Chondrocyte (in vitro differentiated cells): ENCODE measurements around the gene MRPL47. TPM values are rescaled to one million over a fixed set of nuclear protein-coding genes. Genes with fewer than 3 reads are reported as not detected.

ENCODE experiments used
- DNase-seq: peaks from one replicate; pipeline ENCODE4 v3.0.0; 2021; ENCODE audit warnings: mixed read lengths, low spot score
- H3K27ac Mint-ChIP-seq: one replicate; pipeline ENCODE4 v1.8.0; 2021; ENCODE audit warnings: mild to moderate bottlenecking, moderate library complexity, mixed read lengths; ENCODE audit not compliant: unreplicated experiment
- H3K27me3 Mint-ChIP-seq: 2 replicates; pipeline ENCODE4 v1.8.0; 2021; ENCODE audit warnings: low read depth, mixed read lengths
- H3K36me3 Mint-ChIP-seq: 2 replicates; pipeline ENCODE4 v1.8.0; 2021; ENCODE audit warnings: low read depth, mixed read lengths
- H3K4me1 Mint-ChIP-seq: 2 replicates; pipeline ENCODE4 v1.8.0; 2021; ENCODE audit warnings: low read depth, mild to moderate bottlenecking, mixed read lengths
- H3K4me3 Mint-ChIP-seq: one replicate; pipeline ENCODE4 v1.8.0; 2021; ENCODE audit warnings: mild to moderate bottlenecking, moderate library complexity, mixed read lengths; ENCODE audit not compliant: unreplicated experiment
- H3K9me3 Mint-ChIP-seq: 2 replicates; pipeline ENCODE4 v1.8.0; 2021; ENCODE audit warnings: low read depth, mixed read lengths
- CTCF ChIP-seq: fragments of 200-600 bp; sonication (generic); IDR thresholded peaks from 2 replicates; pipeline ENCODE4 v1.5.0; 2021; ENCODE audit warnings: antibody characterized with exemption, mild to moderate bottlenecking, moderate library complexity
- total RNA-seq: library from RNA; stranded (reverse); gene quantifications from 3 replicates; pipeline ENCODE4 v1.2.1, GENCODE V29; 2021

The MRPL47 gene
- total RNA-seq, 1 donor from 2014 or later = 34.0 TPM

GRCh38 chr3:179544981-179545645, 59.3 kb downstream of the MRPL47 start:
- H3K9me3 Mint-ChIP-seq = no peaks in the 10 kb centered on the region
- no peaks in the 10 kb centered on the region for H3K27me3 Mint-ChIP-seq
- no peaks in the 10 kb centered on the region for H3K36me3 Mint-ChIP-seq
- no peak for DNase-seq
- H3K27ac Mint-ChIP-seq = peak overlapping the region; percentile 85
- no peak overlapping the region for H3K4me3 Mint-ChIP-seq
- no peak for TF ChIP-seq CTCF
- peaks cover 3% of the 10 kb centered on the region for H3K4me1 Mint-ChIP-seq

- Mint-ChIP-seq H3K4me1 (peaks cover 3% of the 10 kb centered on the region), H3K9me3 (no peaks in the 10 kb centered on the region), H3K4me3 (no peak overlapping the region), H3K27me3 (no peaks in the 10 kb centered on the region), H3K36me3 (no peaks in the 10 kb centered on the region), H3K27ac (no peak overlapping the region)
- no peak for TF ChIP-seq CTCF
- DNase-seq = no peak
Measured at GRCh38 chr3:179542375-179542774, 62.1 kb downstream of the MRPL47 start.

GRCh38 chr3:179541596-179541995, 62.8 kb downstream of the MRPL47 start:
- Mint-ChIP-seq H3K4me1 (peaks cover 3% of the 10 kb centered on the region), H3K27me3 (no peaks in the 10 kb centered on the region), H3K4me3 (no peak overlapping the region), H3K27ac (no peak overlapping the region), H3K9me3 (no peaks in the 10 kb centered on the region), H3K36me3 (no peaks in the 10 kb centered on the region)
- no peak for DNase-seq
- TF ChIP-seq CTCF = no peak

GRCh38 chr3:179541094-179541493, 63.3 kb downstream of the MRPL47 start:
- Mint-ChIP-seq H3K4me1 (peaks cover 3% of the 10 kb centered on the region), H3K36me3 (no peaks in the 10 kb centered on the region), H3K4me3 (no peak overlapping the region), H3K9me3 (no peaks in the 10 kb centered on the region), H3K27ac (no peak overlapping the region), H3K27me3 (no peaks in the 10 kb centered on the region)
- no peak for TF ChIP-seq CTCF
- no peak for DNase-seq

Other genes starting within 250 kb of the MRPL47 start
- 73.8 to 77.6 TPM (median 75.9 TPM) in 3 replicates for gene GNB4, start 153.2 kb downstream of the MRPL47 start, total RNA-seq
- 37.4 to 46.3 TPM (median 37.8 TPM) in 3 replicates for gene ACTL6A, start 41.7 kb downstream of the MRPL47 start, total RNA-seq
- gene NDUFB5, start 156 bp upstream of the MRPL47 start, total RNA-seq = 58.5 to 93.6 TPM (median 67.0 TPM) in 3 replicates
- gene USP13, start 48.4 kb upstream of the MRPL47 start, total RNA-seq = 12.7 to 17.2 TPM (median 14.2 TPM) in 3 replicates